GM18499 (cell line): ENCODE measurements around the gene RIPOR3.

Source experiments
- ATAC-seq: cut with Tn5 transposase; IDR thresholded peaks from one replicate; pipeline ENCODE4 v1.9.1; 2021; ENCODE audit warnings: moderate number of reproducible peaks; ENCODE audit not compliant: insufficient read depth, unreplicated experiment

RIPOR3 gene

DNA sequence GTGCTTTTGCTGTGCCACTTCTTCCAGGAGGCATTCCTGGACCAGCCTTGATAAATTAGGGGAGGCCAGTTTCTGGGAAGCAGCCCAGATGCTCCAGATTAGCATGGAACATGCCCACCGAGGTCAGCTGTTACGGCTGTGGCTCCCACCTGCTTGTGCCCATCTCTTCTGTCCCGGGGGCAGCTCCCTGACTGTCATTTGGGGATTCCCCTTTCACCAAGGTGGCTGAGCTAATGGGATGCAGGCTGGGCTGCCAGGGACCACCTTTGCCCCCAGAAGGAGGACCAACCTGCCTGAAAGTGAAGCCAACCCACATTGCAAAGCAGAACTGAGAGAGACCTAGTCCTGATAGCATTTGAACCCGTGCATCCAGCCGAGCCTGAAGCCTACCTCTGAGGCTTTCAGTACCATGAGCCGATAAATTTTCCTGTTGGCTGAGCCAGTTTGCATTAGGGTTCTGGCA is 95.9 kb downstream of the RIPOR3 start:
- no peak for ATAC-seq

DNA sequence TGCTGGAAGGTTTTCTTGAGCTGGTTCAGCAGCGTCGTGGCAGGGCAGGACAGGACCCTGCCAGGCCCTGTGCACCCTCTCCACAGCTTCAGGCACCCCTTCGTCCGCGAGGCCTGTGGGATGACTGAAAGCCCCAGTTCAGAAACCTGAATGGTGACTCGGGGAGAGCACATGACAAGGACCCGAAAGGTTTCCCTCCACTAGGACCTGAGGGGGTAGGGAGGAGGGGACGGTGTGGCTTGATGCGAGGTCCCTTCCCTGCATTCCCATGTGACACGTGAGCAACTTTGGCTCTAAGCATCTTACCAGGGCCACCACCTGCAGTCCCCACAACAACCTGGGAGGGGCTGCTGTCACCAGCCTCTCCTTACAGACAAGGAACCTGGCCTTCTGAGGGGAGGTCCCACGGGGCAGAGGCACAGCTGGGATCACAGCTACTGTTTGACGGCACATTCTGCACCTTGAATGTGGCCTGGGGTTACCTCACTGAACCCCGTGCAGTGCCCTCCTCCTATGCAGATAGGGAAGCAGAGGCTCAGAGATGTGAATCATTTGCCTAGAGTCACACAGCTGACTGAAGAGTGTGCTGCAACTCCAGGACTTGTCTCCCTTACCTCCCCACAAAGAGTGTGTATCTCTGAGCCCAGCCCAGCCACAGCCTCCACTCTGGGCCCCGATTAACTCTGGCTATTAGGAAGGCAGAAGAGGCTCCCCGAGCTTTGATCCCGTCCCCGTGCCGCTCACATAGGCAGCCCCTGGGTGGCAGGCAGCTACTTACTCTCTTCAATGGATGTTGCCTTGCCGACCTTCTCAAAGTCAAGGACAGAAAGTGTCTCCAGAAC is 96.5 kb downstream of the RIPOR3 start:
- no peak for ATAC-seq

DNA sequence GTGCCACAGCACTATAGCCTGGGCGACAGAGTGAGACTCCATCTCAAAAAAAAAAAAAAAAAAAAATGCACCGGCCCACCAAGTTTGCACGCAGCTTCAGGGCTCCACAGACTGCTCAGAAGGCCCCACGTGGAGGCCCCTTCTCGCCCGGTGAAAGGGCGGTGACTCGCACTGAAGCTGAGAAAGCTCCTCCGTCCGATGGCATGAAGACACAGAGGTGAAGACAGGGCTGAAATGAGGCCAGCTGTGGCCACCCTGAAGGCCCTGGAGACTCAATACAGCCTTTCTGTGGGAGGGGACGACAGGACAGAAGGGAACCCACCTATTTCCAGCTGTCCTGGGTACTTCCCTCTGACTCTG is 97.1 kb downstream of the RIPOR3 start:
- ATAC-seq, result no peak

DNA sequence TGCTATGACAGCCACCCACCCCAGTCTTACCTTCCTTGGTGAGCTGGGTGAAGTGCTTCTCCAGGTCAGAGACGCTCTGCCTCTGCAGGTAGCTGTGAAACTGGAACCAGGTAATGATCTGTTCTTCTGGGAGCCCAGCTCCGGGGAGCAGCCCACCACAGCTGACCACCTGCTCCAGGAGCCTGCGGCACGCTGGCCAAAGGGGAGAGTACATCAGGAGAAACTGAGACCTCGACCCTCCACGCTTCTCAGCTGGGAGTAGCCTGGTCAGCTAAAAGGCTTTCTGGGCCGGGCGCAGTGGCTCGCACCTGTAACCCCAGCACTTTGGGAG is 98.4 kb downstream of the RIPOR3 start:
- ATAC-seq, result no peak

DNA sequence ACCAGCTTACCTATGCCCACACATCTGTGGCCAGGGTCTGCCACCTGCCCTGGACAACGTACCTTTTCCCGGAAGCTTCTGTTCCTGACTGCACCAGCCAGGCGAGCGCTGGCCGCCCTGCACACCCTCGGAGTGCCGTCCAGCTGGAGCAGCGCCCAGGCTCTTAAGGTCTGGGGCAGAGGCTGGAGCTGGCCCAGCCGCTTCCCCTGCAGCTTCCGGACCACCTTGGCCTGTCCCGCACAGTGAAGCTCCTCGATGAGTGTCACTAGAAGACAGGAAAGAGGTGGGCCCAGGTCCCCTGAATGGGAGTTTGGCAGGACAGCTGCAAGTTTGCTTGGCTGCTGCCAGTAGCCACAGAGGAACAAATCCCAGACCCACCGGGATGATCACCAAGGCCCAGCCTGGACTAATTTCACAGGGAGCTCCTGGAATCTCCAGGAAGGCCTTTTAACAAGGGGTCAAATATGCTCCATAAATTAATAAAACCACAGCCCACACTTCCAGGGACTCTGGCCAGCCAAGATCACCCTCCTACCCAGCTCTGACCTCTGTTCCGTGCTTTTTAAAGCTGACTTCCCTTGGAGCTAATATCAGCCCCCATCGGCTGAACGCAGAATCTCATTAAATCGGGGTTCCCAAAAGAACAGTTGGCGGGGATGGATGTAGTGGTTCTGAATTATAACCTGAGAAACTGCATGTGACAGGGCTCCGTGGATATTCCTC is 98.9 kb downstream of the RIPOR3 start:
- no peak for ATAC-seq

DNA sequence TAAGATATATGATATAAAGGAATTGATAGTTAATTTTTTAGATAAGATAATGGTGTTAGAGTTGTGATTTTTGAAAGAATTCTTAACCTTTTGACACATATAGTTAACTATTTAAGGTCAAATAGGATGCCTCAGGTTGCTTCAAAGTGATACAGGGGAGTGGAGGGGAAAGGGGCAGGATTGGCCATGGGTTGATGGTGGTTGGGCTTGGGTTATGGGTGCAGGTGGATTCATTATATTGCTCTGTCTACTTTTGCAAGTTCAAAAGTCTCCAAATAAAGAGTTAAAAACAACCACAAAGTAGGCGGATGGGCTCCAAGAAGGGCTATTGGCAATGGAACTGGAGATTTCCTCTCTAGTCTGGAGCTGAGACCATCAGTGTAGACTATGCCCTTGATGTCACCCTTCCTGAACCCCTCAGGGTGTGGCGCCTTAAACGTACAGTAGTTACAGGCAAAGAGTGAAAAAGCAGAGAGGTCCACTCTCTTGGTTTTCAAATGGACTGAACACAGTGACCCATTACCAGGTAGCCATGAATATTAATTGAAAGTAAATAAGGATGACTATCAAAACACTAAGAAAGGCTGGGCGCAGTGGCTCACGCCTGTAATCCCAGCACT is 100.0 kb downstream of the RIPOR3 start:
- ATAC-seq, result no peak

DNA sequence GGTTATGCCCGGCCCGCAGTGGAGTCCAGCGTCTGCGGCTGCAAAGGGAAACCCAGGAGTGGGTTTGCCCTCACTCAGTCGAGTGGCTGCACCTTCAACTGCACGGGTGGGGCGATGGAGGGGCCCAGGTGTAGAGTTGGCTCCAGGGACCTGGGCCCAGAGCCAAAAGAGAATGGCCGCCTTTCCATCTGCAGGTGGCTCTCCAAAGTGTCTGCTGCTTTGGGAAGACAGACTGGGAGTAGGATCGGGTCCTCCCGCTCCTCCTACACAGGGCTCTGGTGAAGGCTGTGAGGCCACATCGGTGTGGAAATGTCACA is 101.0 kb downstream of the RIPOR3 start:
- no peak for ATAC-seq

DNA sequence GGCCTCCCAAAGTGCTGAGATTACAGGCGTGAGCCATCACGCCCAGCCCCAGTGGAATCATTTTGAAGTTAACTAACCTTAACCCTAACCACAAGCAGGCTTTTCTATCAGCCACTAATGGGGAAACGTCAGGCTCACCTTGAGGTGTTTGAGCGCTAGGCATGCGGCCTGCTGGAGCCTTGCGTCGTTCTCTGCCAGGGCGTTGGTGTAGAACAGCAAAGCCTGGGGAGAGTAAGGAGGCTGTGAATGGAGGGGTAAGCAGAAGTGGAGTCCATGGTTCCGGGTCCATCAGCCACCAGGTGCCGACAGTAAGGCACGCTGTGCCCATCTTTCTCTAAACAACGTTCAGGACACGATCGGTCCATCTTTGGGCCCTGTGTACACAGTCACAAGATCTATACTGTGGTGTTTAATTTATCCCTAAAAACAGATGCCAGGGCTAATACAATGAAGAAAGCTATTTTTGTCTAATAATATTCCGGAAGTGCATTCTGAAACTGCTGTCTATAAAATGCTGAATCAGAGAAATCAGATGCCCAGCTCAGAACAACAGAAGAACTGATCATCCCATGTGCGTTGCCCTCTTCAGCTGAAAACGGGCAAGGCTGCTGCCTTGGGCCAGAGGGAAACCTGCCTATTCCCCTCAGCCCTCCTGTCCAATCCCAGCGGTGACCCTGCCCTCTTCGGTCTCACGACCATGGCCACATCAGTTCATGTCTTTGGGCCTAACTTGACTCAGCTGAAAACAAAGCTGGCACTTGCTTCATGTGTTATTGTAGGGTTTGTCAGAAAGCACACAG is 101.6 kb downstream of the RIPOR3 start:
- ATAC-seq, result no peak

DNA sequence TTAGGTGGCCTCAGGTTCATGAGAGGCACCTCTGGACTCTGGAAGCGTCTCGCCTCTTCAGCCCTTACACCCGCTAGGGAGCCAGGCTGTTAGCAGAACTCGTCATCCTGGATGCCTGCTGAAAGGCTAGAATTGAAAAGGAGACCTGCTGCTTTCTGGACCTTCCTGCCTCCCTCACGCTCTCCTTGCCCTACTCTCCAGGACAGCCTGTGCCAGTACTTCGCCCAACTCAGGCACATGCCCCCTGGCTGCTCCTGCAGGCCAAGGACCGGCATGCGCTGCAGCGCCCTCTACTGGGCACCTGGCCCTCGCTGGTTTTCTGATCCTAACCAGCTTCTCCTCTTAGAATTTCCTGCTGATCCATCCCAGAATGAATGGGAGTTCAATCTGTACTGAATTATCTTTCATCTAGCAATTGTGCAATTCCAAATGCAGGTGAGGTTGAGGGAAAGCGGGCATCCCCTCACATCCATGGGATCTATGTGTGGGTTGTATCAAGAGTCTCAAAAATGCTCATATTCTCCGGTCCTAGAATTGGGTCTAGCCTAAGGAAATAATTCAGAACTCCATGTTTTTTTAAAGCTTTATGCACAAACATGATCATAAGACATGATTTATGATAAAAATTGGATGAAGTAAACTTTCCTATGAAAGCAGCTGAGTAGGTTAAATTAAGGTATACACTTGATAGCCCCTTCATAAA is 103.2 kb downstream of the RIPOR3 start:
- ATAC-seq, result no peak

DNA sequence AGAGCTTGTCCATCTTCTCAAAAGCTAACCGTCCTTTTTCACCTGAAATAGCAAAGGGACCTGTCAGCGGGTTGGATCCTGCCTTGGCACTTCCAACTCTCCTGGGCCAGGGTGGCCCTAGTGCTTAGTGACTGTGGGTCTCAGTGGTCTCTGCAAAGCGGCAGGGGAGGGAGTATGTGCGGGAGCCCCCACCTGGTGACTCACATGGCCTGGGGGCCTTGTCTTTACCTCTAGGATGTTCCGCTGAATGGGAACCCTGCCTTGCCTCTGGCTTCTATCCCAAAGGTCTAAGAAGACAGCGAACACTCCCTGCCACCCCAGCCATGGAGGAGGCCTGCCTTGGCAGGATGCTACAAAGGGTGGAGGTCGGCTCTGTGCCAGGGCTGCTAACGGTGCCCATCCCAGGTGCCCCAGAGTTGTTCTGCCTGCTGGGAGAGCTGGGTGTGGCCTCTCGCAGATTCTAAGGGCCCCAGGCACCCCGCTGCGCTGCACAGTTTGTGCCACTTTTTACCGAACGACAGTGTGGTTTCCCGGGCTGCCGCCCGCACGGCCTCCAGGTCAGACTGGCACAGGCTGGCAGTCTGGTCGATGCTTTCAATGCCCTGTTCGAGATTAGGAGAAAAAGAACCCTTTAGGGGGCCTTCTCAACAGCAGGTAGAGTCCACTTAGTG is 103.9 kb downstream of the RIPOR3 start:
- ATAC-seq, result no peak

DNA sequence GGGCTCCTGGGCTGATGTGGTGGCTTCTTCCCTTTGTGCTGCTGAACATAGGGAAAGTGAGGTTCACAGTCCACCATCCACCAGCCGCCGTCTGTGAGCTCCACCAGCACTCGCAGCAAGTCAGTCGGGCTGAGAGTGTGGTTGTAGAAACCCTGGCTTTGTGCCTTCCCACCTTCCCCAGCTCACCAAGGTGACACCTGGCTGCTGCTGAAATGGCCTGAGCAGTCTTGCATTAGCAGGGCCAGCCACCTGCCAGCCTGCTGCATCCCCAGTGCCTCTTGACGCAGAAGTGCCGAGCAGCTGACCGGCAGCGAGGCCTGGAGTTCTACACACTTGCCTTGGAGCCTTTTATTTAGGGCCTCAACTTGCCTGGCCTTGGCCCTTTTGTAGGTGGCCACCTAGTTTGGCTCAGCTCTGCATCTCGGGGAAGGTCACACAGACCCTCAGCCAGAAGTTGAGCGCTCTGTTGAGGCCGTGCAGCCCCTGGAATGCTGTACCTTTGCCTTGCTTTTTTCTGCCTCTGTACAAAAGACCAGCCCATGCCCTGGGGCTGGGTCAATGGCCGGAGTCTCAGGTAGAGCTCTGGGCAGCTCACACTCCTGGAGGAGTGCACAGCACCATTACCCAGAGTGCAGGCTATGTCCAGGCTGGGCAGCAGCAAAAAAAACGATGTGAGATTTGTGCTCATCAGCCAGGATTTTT is 104.7 kb downstream of the RIPOR3 start:
- no peak for ATAC-seq

DNA sequence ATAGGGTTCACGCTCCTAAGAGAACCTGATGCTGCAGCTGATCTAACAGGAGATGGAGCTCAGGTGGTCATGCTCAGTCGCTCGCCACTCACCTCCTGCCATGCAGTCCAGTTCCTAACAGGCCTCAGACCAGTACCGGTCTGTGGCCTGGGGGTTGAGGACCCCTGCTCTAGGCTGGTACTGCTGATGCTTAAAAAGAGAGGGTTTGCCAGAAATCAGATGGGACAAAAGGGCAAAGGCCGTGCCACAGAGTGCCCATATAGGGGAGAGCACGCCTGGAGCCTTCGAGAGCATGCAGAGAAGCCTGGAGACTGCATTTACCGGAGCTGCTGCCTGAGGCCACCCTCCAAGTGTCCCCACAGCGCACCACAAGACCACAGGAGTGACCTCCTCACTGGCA is 105.7 kb downstream of the RIPOR3 start:
- no peak for ATAC-seq

DNA sequence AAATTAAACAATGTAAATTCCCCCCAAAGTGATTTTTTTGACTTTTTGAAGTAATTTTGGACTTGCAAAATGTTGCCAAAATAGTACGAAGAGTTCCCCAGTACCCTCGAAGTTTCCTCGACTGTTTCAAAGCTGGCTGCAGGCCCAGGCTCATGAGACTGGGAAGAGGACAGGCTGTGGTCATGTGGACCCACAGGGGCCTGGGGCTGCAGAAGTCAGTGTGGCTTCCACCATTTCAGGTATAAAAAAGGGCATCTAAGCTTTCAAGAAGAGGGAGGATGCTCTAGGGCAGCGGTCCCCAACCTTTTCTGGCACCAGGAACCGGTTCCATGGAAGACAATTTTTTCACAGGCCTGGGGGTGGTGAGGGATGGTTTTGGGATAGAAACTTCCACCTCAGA is 106.1 kb downstream of the RIPOR3 start:
- ATAC-seq, result no peak

DNA sequence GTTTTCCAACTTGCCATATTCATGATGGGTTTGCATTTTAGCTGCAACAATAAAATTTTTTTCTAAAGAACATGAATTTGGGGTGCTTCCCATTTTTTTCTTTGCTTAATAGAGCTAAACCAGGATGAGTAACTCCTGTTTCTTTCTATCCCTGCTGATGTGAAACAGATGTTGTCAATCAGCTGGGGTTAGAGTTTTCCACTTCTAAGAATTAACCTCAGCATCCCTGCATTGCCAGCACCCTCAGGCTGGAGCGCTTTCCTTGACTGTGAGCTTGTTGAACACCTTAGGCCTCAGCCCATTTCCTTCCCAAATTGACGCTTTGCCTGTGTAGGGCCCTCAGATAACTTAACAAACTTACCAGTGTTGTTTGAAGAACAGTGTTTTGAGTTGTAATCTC is 106.7 kb downstream of the RIPOR3 start:
- no peak for ATAC-seq

DNA sequence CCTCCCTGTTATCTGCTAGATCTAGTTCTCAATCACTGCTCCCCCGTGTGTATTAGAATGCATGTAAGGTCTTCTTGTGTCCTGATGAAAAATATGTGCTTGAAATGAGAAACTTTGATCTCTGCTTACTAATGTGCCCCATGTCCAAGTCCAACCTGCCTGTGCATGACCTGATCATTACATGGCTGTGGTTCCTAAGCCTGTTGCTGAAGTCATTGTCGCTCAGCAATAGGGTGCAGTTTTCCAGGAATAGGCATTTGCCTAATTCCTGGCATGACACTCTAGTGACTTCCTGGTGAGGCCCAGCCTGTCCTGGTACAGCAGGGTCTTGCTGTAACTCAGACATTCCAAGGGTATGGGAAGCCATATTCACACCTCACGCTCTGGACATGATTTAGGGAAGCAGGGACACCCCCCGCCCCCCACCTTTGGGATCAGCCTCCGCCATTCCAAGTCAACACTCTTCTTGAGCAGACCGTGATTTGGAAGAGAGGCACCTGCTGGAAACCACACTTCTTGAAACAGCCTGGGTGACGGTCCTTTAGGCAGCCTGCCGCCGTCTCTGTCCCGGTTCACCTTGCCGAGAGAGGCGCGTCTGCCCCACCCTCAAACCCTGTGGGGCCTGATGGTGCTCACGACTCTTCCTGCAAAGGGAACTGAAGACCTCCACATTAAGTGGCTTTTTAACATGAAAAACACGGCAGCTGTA is 107.7 kb downstream of the RIPOR3 start:
- ATAC-seq, result no peak

DNA sequence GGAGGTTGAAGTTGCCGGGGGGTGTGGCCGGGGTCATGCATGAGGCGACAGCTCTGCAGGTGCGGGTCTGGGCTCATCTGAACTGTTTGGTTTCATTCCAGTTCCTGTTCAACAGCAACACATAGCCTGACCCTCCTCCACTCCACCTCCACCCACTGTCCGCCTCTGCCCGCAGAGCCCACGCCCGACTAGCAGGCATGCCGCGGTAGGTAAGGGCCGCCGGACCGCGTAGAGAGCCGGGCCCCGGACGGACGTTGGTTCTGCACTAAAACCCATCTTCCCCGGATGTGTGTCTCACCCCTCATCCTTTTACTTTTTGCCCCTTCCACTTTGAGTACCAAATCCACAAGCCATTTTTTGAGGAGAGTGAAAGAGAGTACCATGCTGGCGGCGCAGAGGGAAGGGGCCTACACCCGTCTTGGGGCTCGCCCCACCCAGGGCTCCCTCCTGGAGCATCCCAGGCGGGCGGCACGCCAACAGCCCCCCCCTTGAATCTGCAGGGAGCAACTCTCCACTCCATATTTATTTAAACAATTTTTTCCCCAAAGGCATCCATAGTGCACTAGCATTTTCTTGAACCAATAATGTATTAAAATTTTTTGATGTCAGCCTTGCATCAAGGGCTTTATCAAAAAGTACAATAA is 108.6 kb downstream of the RIPOR3 start:
- no peak for ATAC-seq

DNA sequence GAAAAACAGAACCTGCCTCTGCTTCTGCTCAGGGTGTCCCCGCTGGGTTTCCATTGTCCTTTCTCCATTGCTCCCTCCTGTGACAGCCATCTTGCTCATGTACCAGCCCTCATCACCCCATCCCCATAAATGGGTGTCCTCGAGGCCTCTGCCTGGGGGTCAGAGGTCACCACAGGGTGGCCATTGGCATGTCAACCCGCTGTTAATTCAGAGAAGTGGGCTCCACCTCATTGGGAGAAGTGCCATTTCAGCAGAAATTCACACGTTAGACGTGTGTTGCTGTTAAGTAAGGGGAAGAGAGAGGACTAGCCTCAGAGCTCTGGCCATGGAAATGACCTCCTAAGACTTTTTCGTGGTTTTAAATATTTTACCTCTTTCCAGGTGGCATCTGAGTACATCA is 109.2 kb downstream of the RIPOR3 start:
- ATAC-seq, result no peak
